HG02588 (cell line): ENCODE results near the gene SRRT.
"Not testable (repeated sequence)": the region's sequence is repeated elsewhere in the genome, so short reads cannot be mapped to it uniquely, and the experiment has no call there.

ENCODE experiments used
- ATAC-seq: cut with Tn5 transposase; IDR thresholded peaks from one replicate; pipeline ENCODE4 v1.9.1; 2021; ENCODE audit warnings: mild to moderate bottlenecking, moderate library complexity; ENCODE audit not compliant: unreplicated experiment

The SRRT gene

GRCh38 chr7:100893318-100893895, 18.5 kb downstream of the SRRT start:
- no peak for ATAC-seq

DNA sequence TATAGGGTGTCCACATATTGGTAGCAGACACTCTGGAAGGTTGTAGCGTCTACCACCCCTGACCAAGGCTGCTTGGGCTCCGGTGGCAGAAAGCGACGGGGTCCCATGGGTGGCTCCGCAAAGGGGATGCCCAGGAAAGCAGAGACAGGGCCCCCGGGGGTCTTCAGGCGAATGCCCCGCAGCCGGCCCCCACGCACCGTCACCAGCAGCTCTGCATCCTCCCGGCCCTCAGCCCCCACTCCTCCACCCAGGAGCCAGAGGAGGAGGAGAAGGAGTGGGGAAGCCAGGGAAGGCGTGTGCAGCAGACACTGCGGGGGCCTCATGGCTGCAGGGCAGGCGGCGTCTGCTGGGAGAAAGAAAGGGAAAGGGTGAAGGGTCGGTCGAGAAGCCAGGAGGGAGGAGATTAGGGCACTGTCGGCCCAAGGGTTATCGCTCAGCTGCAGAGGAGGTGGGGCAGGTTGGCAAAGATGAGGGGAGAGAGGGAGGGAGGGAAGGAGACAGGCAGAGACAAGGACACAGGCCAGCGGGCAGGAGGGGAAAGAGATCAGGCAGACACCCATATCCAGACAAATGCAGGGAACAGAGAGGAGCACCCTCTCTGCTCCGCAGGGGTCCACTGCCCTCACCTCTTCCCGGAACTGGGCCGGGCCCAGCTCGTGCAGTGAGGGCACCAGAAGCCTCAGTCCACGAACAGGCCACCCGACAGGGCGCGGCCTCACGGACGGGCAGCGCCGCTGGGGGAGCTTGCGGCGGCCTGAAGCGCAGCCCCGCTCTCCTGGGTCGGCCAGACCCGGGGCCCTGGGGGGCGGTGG, 19.2 kb downstream of the SRRT start:
- ATAC-seq: no peak

GRCh38 chr7:100894860-100895700, 20.2 kb downstream of the SRRT start:
- ATAC-seq: no peak

- no peak for ATAC-seq
Observed at GRCh38 chr7:100895701-100895955, 20.7 kb downstream of the SRRT start, which contains the start of gene ACHE. Gene ACHE (minus strand): TSS chr7:100895888. CDS start chr7:100894232, 1,656 bp downstream.

DNA sequence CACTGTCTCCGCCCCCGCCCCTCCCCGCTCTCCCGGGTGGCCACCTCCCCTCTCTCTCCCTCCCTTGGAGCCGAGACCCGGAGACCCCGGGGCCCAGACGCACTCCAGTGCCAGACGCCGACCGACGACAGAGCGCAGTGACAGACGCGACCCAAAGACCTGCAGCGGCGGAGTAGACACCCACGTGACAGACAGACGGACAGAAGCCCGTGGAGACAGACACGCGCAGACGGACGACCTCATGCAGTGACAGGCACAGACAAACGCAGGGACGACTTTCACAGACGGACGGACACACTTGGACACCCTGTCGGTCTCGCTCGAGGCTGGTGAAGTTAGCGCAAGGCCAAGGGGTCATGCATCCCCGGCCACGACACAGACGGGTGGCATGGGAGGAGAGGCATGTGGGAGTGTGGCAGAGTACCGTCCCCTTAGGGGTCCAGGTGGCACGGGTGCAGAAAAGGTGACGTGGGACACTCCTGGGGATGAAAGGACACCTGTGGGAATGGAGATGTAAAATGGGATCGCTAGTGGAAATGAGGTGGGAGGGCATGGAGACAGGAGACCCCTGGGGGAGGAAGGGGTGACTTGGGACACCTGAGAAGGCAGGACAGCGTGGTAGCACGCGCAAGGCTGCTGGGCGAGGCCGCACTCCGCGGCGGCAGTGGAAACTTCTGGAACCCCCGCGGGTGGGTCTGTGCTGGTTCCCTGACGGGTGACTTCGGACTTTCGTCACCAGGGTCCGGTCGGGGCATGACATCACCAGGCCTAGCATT, 21.2 kb downstream of the SRRT start:
- no peak for ATAC-seq

GRCh38 chr7:100896732-100897608, 22.1 kb downstream of the SRRT start:
- ATAC-seq: no peak

DNA sequence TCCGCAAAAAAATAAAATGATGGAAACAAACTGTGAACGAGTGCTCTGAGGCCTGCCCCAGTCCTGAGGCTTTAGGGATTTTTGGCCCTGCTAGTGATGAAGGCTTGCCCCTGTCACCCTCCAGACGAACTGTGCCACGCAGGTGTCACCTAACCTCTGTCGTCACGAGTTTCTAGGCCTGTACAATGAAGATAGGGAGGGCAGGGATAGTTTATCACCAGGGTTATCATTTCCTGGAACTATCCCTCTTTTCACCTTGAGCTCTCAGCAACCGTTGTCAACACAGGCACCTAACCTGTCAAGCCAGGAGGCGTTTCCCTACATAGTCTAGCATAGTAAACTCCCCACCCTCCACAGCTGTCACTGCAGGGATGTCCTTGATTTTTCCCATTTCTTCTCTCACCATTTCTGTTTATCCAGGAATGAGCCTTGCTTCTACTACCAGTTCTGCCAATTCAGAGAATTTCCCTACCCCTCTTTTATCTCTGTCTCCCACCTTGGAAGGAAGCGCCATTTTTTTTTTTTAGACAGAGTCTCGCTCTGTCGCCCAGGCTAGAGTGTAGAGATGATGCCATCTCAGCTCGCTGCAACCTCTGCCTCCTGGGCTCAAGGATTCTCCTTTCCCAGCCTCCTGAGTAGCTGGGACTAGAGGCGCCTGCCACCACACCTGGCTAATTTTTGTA, 23.0 kb downstream of the SRRT start:
- ATAC-seq: no peak

DNA sequence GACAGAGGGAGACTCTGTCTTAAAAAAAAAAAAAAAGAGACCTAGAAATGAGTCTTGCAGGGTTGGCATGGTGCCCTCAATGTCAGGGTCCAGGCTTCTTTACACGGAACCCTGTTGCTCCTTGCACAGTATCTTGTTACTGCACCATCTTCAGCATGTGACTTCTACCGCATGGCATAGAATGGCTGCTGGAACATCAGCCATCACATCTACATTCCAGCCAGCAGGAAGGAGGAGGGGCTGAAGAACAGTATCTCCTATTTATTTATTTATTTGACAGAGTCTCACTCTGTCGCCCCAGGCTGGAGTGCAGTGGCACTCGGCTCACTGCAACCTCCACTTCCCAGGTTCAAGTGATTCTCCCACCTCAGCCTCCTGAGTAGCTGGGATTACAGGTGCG, 24.5 kb downstream of the SRRT start:
- no peak for ATAC-seq

DNA sequence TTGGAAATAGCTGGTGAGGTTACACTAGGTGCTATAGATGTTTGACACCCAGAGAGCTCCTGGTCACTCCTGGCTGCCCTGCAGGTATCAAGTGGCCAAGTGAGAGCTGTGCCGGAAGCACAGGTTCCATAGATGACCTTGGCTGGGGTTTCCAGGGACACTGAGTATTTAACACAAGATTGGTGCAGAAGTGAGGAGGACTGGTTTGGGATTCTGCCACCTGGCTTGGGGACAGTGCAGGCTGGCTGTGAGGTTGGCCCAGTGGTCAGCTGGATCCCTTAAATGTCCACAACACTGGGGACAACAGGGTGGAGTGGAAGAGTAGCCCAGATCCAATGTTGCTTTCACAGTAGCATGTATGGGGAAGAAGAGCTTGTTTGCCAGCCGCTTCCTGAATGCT, 26.1 kb downstream of the SRRT start:
- no peak for ATAC-seq

DNA sequence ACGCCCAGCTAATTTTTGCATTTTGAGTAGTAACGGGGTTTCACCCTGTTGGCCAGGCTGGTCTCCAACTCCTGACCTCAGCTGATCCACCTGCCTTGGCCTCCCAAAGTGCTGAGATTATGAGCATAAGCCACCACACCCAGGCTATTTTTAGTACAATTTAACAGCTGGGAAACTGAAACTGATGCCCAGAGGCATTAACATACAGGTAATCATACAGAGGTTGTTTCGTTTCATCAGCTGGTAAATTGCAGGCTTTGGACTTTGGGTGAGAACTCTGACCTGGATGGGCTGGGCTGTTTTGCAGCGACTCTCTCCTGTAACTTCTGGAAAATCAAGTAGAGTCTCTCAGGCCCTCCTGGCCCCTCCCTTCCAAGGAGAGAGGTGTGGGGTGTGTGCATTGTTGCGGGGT, 27.0 kb downstream of the SRRT start:
- no peak for ATAC-seq

- no peak for ATAC-seq
Observed at GRCh38 chr7:100902638-100903037, 27.7 kb downstream of the SRRT start.

DNA sequence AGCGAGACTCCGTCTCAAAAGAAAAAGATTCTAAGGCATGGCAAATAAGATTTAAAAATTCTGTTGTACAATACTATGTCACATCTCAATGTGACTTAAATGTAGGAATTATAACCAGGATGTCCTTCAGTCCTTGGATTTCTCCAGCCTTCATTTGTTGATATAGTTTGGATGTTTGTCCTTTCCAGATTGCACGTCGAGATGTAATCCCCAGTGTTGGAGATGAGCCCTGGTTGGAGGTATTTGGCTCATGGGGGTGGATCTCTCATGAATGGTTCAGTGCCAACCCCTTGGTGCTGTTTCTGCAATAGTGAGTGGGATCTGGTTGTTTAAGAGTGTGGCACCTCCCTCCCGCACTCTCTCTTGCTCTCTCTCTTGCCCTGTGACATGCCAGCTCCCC, 33.6 kb downstream of the SRRT start:
- ATAC-seq: no peak

- ATAC-seq: not testable (repeated sequence)
Observed at GRCh38 chr7:100910443-100910842, 35.5 kb downstream of the SRRT start.

DNA sequence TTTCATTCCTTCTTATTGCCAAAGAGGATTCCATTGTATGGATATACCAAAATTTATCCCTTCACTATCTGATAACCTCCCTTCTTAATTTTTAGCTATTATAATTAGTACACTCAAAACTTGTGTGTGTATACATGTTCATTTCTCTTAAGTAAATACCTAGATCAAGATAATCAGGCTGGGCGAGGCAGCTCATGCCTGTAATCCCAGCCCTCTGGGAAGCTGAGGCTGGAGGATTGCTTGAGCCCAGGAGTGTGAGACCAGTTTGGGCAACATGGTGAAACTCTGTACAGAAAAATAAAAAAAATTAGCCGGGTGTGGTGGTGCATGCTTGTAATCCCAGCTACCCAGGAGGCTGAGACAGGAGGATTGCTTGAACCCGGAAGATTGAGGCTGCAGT, 36.6 kb downstream of the SRRT start:
- ATAC-seq: no peak

DNA sequence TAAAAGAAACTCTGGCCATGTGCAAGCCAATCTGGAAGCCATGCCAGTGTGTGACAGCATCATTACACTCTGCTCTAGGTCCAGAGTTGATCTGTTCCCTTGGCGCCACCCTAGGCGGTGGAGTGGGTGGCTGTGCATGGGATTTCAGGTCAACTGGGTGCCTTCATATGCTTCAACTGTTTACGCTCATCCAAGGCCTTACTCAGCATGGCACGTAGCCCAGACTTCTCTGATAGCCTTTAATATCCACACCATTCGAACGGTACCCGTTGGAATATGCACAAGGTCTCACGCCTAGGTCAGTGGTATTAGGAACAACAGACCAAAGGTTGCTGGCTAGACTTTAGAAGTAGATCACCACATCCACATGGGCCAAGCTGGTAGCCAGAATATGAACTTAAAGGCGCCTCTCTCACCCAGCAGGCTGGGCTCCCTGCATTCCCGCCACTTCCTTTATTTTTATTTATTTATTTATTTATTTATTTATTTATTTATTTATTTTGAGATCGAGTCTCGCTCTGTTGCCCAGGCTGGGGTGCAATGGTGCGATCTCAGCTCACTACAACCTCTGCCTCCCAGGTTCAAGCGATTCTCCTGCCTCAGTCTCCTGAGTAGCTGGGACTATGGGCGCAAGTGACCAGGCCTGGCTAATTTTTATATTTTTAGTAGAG, 39.4 kb downstream of the SRRT start:
- ATAC-seq: no peak

- no peak for ATAC-seq
Observed at GRCh38 chr7:100914879-100915447, 40.1 kb downstream of the SRRT start.

DNA sequence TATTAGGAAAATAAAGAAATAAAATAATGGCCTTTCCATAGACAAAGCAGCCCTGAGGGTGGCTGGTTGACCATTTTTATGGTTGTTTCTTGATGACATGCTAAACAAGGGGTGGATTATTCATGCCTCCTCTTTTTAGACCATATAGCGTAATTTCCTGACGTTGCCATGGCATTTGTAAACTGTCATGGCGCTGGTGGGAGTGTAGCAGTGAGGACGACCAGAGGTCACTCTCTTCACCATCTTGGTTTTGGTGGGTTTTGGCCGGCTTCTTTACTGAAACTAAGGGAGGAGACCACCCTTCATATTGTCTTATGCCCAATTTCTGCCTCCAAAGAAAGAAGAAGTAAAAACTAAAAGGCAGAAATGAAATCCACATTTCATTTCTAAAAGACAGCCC, 44.4 kb downstream of the SRRT start:
- not testable (repeated sequence) for ATAC-seq

GRCh38 chr7:100919779-100920437, 45.0 kb downstream of the SRRT start:
- not testable (repeated sequence) for ATAC-seq
